Mucosa of rectum (tissue), 2 donors: ENCODE measurements around the gene HECTD1.
"Not testable (repeated sequence)": the region's sequence is repeated elsewhere in the genome, so short reads cannot be mapped to it uniquely, and the experiment has no call there.

Experiments
- H3K27ac ChIP-seq, 2 donors: one replicate each; pipeline ENCODE4 v1.7.0; 2013; ENCODE audit warnings: inconsistent platforms in 2 of 2, low read depth in 2 of 2, low read length in 2 of 2
- H3K27me3 ChIP-seq, 2 donors: one replicate each; pipeline ENCODE4 v1.7.0; 2013; ENCODE audit warnings: low read length in 2 of 2; ENCODE audit not compliant: control insufficient read depth in 2 of 2, insufficient read depth in 2 of 2
- H3K36me3 ChIP-seq, 2 donors: one replicate each; pipeline ENCODE4 v1.7.0; 2013; ENCODE audit warnings: low read length in 2 of 2; ENCODE audit not compliant: control insufficient read depth in 2 of 2, insufficient read depth in 2 of 2
- H3K4me1 ChIP-seq, 2 donors: one replicate each; pipeline ENCODE4 v1.7.0; 2013; ENCODE audit warnings: low read length in 2 of 2, mild to moderate bottlenecking in 1 of 2; ENCODE audit not compliant: control insufficient read depth in 2 of 2, insufficient read depth in 2 of 2
- H3K4me3 ChIP-seq, 2 donors: one replicate each; pipeline ENCODE4 v1.7.0; 2013; ENCODE audit warnings: low read length in 2 of 2
- H3K9ac ChIP-seq, 2 donors: one replicate each; pipeline ENCODE4 v1.7.0; 2013; ENCODE audit warnings: low read length in 2 of 2, low read depth in 1 of 2, mild to moderate bottlenecking in 1 of 2
- H3K9me3 ChIP-seq, 2 donors: one replicate each; pipeline ENCODE4 v1.7.0; 2013; ENCODE audit warnings: low read length in 2 of 2; ENCODE audit not compliant: control insufficient read depth in 2 of 2
- donor health status: healthy.
- donor health status: Normal muscosa, but diverticular disease.

Gene HECTD1

GRCh38 chr14:31243860-31244259 is 36.3 kb upstream of the HECTD1 start:
- H3K27ac ChIP-seq, result peak overlapping the region; percentile 85 to 89
- no peaks in the 10 kb centered on the region for H3K9me3 ChIP-seq
- H3K36me3 ChIP-seq, result no peaks in the 10 kb centered on the region
- H3K4me1 ChIP-seq, result peaks cover 10 to 15% of the 10 kb centered on the region in 2 donors
- no peak overlapping the region for H3K4me3 ChIP-seq
- H3K9ac ChIP-seq, result peak overlapping the region in 1 of 2 donors; percentile 60
- no peaks in the 10 kb centered on the region for H3K27me3 ChIP-seq

- Histone ChIP-seq H3K9ac (peak overlapping the region in 1 of 2 donors; percentile 5), H3K27ac (peak overlapping the region in 1 of 2 donors; percentile 4), H3K4me1 (peaks cover 10 to 15% of the 10 kb centered on the region in 2 donors)
- H3K9me3 ChIP-seq, H3K36me3 ChIP-seq, H3K4me3 ChIP-seq, H3K27me3 ChIP-seq: not testable (repeated sequence)
Observed at GRCh38 chr14:31242161-31242940, 34.8 kb upstream of the HECTD1 start.

- Histone ChIP-seq H3K9me3 (no peaks in the 10 kb centered on the region), H3K27ac (peak overlapping the region in 1 of 2 donors; percentile 4), H3K9ac (peak overlapping the region in 1 of 2 donors; percentile 5), H3K4me3 (no peak overlapping the region), H3K4me1 (peaks cover 10 to 15% of the 10 kb centered on the region in 2 donors), H3K27me3 (no peaks in the 10 kb centered on the region), H3K36me3 (no peaks in the 10 kb centered on the region)
Observed at GRCh38 chr14:31241450-31242114, 34.0 kb upstream of the HECTD1 start.

GRCh38 chr14:31239741-31240140 is 32.1 kb upstream of the HECTD1 start:
- H3K36me3 ChIP-seq, result no peaks in the 10 kb centered on the region
- peaks cover 10 to 15% of the 10 kb centered on the region in 2 donors for H3K4me1 ChIP-seq
- no peak overlapping the region for H3K4me3 ChIP-seq
- H3K9me3 ChIP-seq, result no peaks in the 10 kb centered on the region
- H3K27me3 ChIP-seq, result no peaks in the 10 kb centered on the region
- H3K9ac ChIP-seq, result no peak overlapping the region
- no peak overlapping the region for H3K27ac ChIP-seq

GRCh38 chr14:31235462-31235861 is 27.9 kb upstream of the HECTD1 start:
- H3K9me3 ChIP-seq, result no peaks in the 10 kb centered on the region
- no peak overlapping the region for H3K4me3 ChIP-seq
- no peaks in the 10 kb centered on the region for H3K36me3 ChIP-seq
- peaks cover 4 to 6% of the 10 kb centered on the region in 2 donors for H3K4me1 ChIP-seq
- H3K27me3 ChIP-seq, result no peaks in the 10 kb centered on the region
- H3K9ac ChIP-seq, result no peak overlapping the region
- no peak overlapping the region for H3K27ac ChIP-seq

GRCh38 chr14:31232081-31232480 is 24.5 kb upstream of the HECTD1 start:
- no peaks in the 10 kb centered on the region for H3K9me3 ChIP-seq
- peak overlapping the region; percentile 52 to 63 for H3K27ac ChIP-seq
- H3K4me3 ChIP-seq, result no peak overlapping the region
- H3K9ac ChIP-seq, result peak overlapping the region in 1 of 2 donors; percentile 25
- H3K27me3 ChIP-seq, result no peaks in the 10 kb centered on the region
- H3K36me3 ChIP-seq, result no peaks in the 10 kb centered on the region
- H3K4me1 ChIP-seq, result peaks cover 8 to 18% of the 10 kb centered on the region in 2 donors

- H3K9ac ChIP-seq, H3K36me3 ChIP-seq, H3K9me3 ChIP-seq, H3K27ac ChIP-seq, H3K4me3 ChIP-seq, H3K27me3 ChIP-seq: not testable (repeated sequence)
- peaks cover 8 to 18% of the 10 kb centered on the region in 2 donors for H3K4me1 ChIP-seq
Observed at GRCh38 chr14:31231272-31231671, 23.7 kb upstream of the HECTD1 start.

GRCh38 chr14:31230573-31230958 is 23.0 kb upstream of the HECTD1 start:
- peaks cover 8 to 18% of the 10 kb centered on the region in 2 donors for H3K4me1 ChIP-seq
- H3K4me3 ChIP-seq, result no peak overlapping the region
- no peaks in the 10 kb centered on the region for H3K27me3 ChIP-seq
- no peaks in the 10 kb centered on the region for H3K36me3 ChIP-seq
- H3K9me3 ChIP-seq, result no peaks in the 10 kb centered on the region
- no peak overlapping the region for H3K9ac ChIP-seq
- peak overlapping the region in 1 of 2 donors; percentile 83 for H3K27ac ChIP-seq

GRCh38 chr14:31229638-31230572 is 22.3 kb upstream of the HECTD1 start:
- Histone ChIP-seq H3K4me3 (peak overlapping the region; percentile 53 to 55), H3K9ac (peak overlapping the region; percentile 21 to 52), H3K27ac (peak overlapping the region; percentile 83 to 88)

More at GRCh38 chr14:31229638-31230572, 22.3 kb upstream of the HECTD1 start:
- Histone ChIP-seq H3K9me3 (no peaks in the 10 kb centered on the region), H3K36me3 (no peaks in the 10 kb centered on the region), H3K27me3 (no peaks in the 10 kb centered on the region), H3K4me1 (peaks cover 8 to 18% of the 10 kb centered on the region in 2 donors)
